PFSK-1 (cell line): ENCODE data around the gene NTN1.

Source experiments
- SIN3A ChIP-seq: IDR thresholded peaks from 2 replicates; pipeline ENCODE4 v1.6.1; 2012; ENCODE audit warnings: mild to moderate bottlenecking, low read length, moderate library complexity, borderline replicate concordance; ENCODE audit not compliant: insufficient read depth
- TAF1 ChIP-seq: IDR thresholded peaks from 2 replicates; pipeline ENCODE4 v1.6.1; 2012; ENCODE audit warnings: low read length, control low read depth, borderline replicate concordance; ENCODE audit not compliant: insufficient read depth
- TF ChIP-seq, protein P1 (sequence below), 2 experiments: IDR thresholded peaks; 2 replicates each; pipeline versions ENCODE4 v1.6.1 to v1.8.0; 2011 to 2012; ENCODE audit warnings: low read depth in 2 of 2, low read length in 2 of 2, control low read depth in 1 of 2, inconsistent platforms in 1 of 2, mild to moderate bottlenecking in 1 of 2, moderate library complexity in 1 of 2; ENCODE audit not compliant: insufficient read depth in 1 of 2

DNA sequence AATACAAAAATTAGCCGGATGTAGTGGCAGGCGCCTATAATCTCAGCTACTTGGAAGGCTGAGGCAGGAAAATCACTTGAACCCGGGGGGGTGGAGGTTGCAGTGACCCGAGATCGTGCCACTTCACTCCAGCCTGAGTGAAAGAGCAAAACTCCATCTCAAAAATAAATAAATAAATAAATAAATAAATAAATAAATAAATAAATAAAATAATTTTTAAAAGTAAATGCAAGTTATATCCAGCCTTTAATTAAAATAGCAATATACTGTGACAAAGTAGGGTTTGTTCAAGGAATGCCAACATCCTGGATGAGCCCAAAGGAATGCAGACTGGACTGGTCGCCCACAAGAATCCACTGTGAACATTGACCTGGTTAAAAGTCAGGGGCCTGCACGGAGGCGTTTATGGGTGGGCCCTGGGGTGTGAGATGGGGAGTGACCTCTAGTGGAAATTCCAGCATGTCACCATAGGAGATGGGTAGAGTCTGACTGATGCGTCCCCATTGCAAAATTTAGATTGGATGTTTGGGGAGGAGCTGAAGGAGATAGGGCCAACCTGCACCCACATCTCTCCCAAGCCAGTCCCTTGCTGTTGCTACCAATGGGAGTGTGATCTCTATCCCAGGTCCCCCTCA is 46.1 kb upstream of the NTN1 start:
- TF ChIP-seq SIN3A (no peak), TAF1 (no peak)
- TF ChIP-seq, protein P1, sequence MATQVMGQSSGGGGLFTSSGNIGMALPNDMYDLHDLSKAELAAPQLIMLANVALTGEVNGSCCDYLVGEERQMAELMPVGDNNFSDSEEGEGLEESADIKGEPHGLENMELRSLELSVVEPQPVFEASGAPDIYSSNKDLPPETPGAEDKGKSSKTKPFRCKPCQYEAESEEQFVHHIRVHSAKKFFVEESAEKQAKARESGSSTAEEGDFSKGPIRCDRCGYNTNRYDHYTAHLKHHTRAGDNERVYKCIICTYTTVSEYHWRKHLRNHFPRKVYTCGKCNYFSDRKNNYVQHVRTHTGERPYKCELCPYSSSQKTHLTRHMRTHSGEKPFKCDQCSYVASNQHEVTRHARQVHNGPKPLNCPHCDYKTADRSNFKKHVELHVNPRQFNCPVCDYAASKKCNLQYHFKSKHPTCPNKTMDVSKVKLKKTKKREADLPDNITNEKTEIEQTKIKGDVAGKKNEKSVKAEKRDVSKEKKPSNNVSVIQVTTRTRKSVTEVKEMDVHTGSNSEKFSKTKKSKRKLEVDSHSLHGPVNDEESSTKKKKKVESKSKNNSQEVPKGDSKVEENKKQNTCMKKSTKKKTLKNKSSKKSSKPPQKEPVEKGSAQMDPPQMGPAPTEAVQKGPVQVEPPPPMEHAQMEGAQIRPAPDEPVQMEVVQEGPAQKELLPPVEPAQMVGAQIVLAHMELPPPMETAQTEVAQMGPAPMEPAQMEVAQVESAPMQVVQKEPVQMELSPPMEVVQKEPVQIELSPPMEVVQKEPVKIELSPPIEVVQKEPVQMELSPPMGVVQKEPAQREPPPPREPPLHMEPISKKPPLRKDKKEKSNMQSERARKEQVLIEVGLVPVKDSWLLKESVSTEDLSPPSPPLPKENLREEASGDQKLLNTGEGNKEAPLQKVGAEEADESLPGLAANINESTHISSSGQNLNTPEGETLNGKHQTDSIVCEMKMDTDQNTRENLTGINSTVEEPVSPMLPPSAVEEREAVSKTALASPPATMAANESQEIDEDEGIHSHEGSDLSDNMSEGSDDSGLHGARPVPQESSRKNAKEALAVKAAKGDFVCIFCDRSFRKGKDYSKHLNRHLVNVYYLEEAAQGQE (IDR thresholded peaks at IDR 0.05; ENCODE audit: insufficient read depth in 1 of 2, low read depth in 2 of 2, low read length in 2 of 2) = no peak
